CD4-positive, alpha-beta T cell treated with Interleukin-6 for 4 hours (primary cell): ENCODE measurements around the gene MYBPHL.
A peak's percentile ranks its signal among the peaks of the same experiment; 100 is the strongest.

Experiments used
- DNase-seq: peaks from one replicate; pipeline ENCODE4 v3.0.0-alpha.2; 2020; ENCODE audit warnings: mixed read lengths

MYBPHL gene

GRCh38 chr1:109251277-109252166 is 55.3 kb downstream of the MYBPHL start:
- DNase-seq, result no peak

GRCh38 chr1:109250454-109251276 is 56.1 kb downstream of the MYBPHL start:
- DNase-seq, result no peak

- peak; percentile 9 for DNase-seq
Observed at GRCh38 chr1:109249654-109250401, 57.0 kb downstream of the MYBPHL start.

GRCh38 chr1:109248797-109249629 is 57.8 kb downstream of the MYBPHL start, which contains the start of gene CELSR2:
TSS of gene CELSR2 (plus strand) at chr1:109249539. CDS start at chr1:109250080, 541 bp downstream.
- DNase-seq, result peak; percentile 67

- no peak for DNase-seq
Observed at GRCh38 chr1:109248444-109248796, 58.4 kb downstream of the MYBPHL start.

- no peak for DNase-seq
Observed at GRCh38 chr1:109247401-109248365, 59.1 kb downstream of the MYBPHL start.

- no peak for DNase-seq
Observed at GRCh38 chr1:109246141-109246551, 60.7 kb downstream of the MYBPHL start.

GRCh38 chr1:109243860-109244552 is 62.8 kb downstream of the MYBPHL start:
- DNase-seq, result no peak

- DNase-seq, result no peak
Observed at GRCh38 chr1:109243221-109243620, 63.6 kb downstream of the MYBPHL start.

- no peak for DNase-seq
Observed at GRCh38 chr1:109242387-109242786, 64.4 kb downstream of the MYBPHL start.
